HL-60 (cell line): ENCODE measurements around the gene SNRPA.

Experiments used
- GABPA ChIP-seq: IDR thresholded peaks from 2 replicates; pipeline ENCODE4 v1.6.1; 2012; ENCODE audit warnings: low read depth
- POLR2AphosphoS5 ChIP-seq: IDR thresholded peaks from 2 replicates; pipeline ENCODE4 v1.6.1; 2012; ENCODE audit warnings: low read depth
- TF ChIP-seq, protein P1 (sequence below): IDR thresholded peaks from 2 replicates; pipeline ENCODE4 v1.6.1; 2012; ENCODE audit warnings: low read depth; ENCODE audit not compliant: insufficient replicate concordance
- TF ChIP-seq, protein P2 (sequence below): IDR thresholded peaks from one replicate; pipeline ENCODE4 v1.5.1; 2011; ENCODE audit warnings: low read length, control low read depth, inconsistent platforms; ENCODE audit not compliant: insufficient read depth

DNA sequence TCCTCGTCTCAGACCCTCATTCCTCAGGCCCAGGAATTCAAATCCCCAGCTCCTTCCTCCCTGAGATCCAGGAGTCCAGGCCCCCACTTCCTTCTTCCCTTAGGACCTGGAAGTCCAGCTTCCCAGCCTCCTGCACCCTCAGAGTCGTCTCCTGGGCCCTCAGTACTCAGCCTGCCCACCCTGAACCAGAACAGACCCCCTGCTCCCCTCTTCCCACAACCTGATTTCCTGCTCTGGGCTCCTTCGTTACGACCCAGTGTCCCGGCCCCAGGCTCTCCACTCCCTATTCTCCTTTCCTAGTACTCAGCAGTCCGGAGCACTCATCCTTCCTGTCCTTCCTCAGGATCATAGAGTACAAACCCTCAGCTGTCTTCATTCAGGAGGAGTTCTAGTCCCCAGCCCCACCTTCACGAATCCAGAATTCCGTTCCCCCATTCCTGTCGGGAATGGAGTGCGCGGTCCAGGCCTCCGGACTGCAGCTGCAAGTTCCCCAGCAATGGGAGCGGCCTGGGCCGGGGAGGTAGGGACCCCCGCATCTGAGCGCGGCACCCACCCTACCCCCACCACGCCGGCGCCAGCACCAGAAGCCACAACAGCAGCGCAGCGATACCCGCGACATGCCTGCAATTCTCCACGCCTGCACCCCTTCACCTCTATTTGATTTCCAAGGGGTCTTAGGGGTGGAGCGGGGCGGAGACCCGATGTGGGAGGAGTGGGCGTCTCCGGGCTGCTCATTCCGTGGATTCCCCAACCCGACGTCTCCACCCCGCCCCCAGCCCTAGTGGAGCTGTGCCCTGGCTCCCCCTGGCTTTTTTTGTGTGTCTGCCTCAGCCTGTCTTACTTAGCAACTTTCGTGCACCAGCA lies 60.7 kb downstream of the SNRPA start:
- TF ChIP-seq, protein P1, sequence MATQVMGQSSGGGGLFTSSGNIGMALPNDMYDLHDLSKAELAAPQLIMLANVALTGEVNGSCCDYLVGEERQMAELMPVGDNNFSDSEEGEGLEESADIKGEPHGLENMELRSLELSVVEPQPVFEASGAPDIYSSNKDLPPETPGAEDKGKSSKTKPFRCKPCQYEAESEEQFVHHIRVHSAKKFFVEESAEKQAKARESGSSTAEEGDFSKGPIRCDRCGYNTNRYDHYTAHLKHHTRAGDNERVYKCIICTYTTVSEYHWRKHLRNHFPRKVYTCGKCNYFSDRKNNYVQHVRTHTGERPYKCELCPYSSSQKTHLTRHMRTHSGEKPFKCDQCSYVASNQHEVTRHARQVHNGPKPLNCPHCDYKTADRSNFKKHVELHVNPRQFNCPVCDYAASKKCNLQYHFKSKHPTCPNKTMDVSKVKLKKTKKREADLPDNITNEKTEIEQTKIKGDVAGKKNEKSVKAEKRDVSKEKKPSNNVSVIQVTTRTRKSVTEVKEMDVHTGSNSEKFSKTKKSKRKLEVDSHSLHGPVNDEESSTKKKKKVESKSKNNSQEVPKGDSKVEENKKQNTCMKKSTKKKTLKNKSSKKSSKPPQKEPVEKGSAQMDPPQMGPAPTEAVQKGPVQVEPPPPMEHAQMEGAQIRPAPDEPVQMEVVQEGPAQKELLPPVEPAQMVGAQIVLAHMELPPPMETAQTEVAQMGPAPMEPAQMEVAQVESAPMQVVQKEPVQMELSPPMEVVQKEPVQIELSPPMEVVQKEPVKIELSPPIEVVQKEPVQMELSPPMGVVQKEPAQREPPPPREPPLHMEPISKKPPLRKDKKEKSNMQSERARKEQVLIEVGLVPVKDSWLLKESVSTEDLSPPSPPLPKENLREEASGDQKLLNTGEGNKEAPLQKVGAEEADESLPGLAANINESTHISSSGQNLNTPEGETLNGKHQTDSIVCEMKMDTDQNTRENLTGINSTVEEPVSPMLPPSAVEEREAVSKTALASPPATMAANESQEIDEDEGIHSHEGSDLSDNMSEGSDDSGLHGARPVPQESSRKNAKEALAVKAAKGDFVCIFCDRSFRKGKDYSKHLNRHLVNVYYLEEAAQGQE: no peak
- TF ChIP-seq GABPA (no peak), POLR2AphosphoS5 (no peak)
- TF ChIP-seq, protein P2, sequence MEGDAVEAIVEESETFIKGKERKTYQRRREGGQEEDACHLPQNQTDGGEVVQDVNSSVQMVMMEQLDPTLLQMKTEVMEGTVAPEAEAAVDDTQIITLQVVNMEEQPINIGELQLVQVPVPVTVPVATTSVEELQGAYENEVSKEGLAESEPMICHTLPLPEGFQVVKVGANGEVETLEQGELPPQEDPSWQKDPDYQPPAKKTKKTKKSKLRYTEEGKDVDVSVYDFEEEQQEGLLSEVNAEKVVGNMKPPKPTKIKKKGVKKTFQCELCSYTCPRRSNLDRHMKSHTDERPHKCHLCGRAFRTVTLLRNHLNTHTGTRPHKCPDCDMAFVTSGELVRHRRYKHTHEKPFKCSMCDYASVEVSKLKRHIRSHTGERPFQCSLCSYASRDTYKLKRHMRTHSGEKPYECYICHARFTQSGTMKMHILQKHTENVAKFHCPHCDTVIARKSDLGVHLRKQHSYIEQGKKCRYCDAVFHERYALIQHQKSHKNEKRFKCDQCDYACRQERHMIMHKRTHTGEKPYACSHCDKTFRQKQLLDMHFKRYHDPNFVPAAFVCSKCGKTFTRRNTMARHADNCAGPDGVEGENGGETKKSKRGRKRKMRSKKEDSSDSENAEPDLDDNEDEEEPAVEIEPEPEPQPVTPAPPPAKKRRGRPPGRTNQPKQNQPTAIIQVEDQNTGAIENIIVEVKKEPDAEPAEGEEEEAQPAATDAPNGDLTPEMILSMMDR: no peak
